MG63 (cell line): ENCODE measurements around the gene ELMOD3. TPM values are rescaled to one million over a fixed set of nuclear protein-coding genes. Genes with fewer than 3 reads are reported as not detected.

Source experiments
- DNase-seq: peaks from one replicate; pipeline ENCODE4 v3.0.0-alpha.2; 2020
- H3K27me3 ChIP-seq: fragments of 250-450 bp; sonication (Bioruptor Pico); 2 replicates; pipeline ENCODE4 v1.5.1; 2020; ENCODE audit warnings: mild to moderate bottlenecking, moderate library complexity
- H3K36me3 ChIP-seq: fragments of 250-450 bp; sonication (Bioruptor Pico); 2 replicates; pipeline ENCODE4 v1.5.1; 2020; ENCODE audit warnings: mild to moderate bottlenecking, moderate library complexity
- H3K4me3 ChIP-seq: fragments of 250-450 bp; sonication (Bioruptor Pico); 2 replicates; pipeline ENCODE4 v1.5.1; 2020; ENCODE audit warnings: mild to moderate bottlenecking, moderate library complexity
- H3K9me3 ChIP-seq: fragments of 250-450 bp; sonication (Bioruptor Pico); 2 replicates; pipeline ENCODE4 v1.5.1; 2020; ENCODE audit warnings: mild to moderate bottlenecking, moderate library complexity
- total RNA-seq: library from RNA; depleted of rRNA; stranded (reverse); fragments of >200 nt; shearing (Covaris generic); gene quantifications from 2 replicates; pipeline ENCODE4 v1.2.3, GENCODE V29; 2014; ENCODE audit warnings: low replicate concordance

Gene ELMOD3
- total RNA-seq, 1 experiment from 2014 or later: 25.3 TPM

GRCh38 chr2:85425588-85425987 is 71.0 kb downstream of the ELMOD3 start:
- DNase-seq: no peak
- no peaks in the 10 kb centered on the region for H3K27me3 ChIP-seq
- H3K36me3 ChIP-seq: no peaks in the 10 kb centered on the region
- H3K9me3 ChIP-seq: no peaks in the 10 kb centered on the region
- H3K4me3 ChIP-seq: no peak overlapping the region

- Histone ChIP-seq H3K27me3 (no peaks in the 10 kb centered on the region), H3K4me3 (no peak overlapping the region), H3K36me3 (no peaks in the 10 kb centered on the region), H3K9me3 (no peaks in the 10 kb centered on the region)
- no peak for DNase-seq
Measured at GRCh38 chr2:85427300-85427835, 72.8 kb downstream of the ELMOD3 start.

DNA sequence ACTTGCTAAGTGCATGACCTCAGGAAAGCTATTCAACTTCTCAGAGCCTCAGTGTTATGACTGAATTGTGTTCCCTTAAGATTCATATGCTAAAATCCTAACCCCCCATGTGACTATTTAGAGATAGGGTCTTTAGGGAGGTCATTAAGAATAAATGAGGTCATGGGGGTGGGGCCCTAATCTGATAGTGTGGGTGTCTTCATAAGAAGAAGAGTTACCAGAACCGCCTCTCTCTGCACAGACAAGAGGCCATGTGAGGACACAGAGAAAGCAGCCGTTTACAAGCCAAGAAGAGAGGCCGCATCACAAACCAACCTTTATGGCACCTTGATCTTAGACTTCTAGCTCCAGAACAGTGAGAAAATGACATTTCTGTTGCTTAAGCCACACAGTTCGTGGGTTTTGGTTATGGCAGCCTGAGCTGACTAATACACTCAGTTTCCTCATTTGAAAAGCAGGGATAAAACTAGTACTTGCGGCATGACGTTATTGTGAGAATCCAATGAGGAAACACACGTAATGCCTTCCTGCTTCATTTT is 73.8 kb downstream of the ELMOD3 start:
- DNase-seq: no peak
- no peak overlapping the region for H3K4me3 ChIP-seq
- H3K9me3 ChIP-seq: no peaks in the 10 kb centered on the region
- H3K36me3 ChIP-seq: no peaks in the 10 kb centered on the region
- no peaks in the 10 kb centered on the region for H3K27me3 ChIP-seq

DNA sequence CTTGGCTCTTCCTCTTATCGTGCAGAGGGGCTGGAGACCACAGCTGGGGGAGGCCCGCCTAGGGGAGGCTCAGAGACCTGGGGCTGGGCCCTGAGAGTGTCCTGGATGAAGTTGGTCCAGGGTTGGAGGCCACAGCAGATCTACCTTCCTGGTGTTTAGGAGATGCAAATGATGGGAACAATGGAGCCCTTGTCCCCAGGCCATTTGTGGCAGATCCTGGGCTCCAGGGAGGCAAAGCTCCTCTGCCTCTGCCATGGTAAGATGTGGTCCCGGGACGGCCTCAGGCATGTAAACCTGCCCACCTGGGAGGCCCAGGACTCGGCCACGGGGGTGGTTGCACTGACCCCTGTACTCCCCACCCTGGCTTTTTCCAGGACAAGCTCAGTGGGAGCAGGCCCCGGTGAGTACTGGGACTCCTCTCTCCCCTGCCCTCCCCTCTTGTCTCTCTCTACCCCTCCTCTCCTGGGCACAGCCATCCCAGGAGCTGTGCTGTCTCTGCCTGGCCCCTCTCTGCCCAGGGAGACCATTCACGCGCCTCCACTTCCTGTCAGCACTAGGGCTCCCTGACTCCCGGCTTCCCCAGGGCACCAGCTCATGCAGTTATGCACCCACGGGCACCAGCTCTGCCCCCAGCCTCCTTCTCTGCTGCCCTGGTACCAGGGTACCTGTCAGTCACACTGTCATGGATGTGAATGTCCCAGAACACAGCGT is 74.8 kb downstream of the ELMOD3 start:
- Histone ChIP-seq H3K4me3 (no peak overlapping the region), H3K36me3 (no peaks in the 10 kb centered on the region), H3K27me3 (no peaks in the 10 kb centered on the region), H3K9me3 (no peaks in the 10 kb centered on the region)
- DNase-seq: no peak

- H3K9me3 ChIP-seq: no peaks in the 10 kb centered on the region
- H3K27me3 ChIP-seq: no peaks in the 10 kb centered on the region
- no peaks in the 10 kb centered on the region for H3K36me3 ChIP-seq
- H3K4me3 ChIP-seq: no peak overlapping the region
- no peak for DNase-seq
Measured at GRCh38 chr2:85429924-85430289, 75.3 kb downstream of the ELMOD3 start.

DNA sequence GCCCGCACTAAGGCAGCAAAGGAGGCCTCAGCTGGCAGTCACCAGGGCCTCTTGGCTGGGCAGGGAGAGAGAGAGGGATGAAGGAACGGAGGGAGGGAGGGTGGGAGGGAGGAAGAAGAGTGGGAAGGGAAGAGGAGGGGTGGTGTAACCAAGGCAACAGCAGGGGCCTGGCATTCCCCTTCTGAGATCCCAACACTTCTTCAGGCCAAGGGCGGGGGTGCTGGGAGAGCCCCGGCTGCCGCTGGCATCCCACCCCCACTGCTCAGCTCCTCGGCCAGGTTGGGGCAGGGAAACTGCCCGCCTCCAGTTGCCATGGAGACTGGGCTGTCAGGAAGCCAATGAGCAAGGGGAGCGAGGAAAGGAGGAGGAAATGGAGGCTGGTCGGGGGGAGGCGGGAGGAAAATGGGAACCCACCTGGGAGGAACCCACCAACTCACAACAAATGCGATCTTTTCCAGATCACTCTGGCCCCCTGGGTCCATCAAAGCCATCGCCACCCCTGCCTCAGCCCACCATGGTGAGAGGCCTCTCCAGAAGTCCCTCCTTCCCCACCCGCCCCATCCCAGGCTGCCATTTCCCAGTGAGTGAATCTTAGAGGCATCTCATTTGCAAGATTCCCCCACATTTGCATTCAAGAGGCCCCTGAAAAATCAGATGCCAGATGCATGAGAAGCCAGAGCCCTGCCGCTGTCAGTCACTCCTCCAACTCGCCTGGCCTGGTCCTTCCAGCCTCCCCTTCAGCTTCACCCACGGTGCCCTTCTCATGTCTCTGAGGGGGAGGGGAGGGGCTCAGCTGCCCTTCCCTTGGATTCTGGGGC is 76.4 kb downstream of the ELMOD3 start:
- Histone ChIP-seq H3K9me3 (no peaks in the 10 kb centered on the region), H3K36me3 (no peaks in the 10 kb centered on the region), H3K4me3 (no peak overlapping the region), H3K27me3 (no peaks in the 10 kb centered on the region)
- no peak for DNase-seq

DNA sequence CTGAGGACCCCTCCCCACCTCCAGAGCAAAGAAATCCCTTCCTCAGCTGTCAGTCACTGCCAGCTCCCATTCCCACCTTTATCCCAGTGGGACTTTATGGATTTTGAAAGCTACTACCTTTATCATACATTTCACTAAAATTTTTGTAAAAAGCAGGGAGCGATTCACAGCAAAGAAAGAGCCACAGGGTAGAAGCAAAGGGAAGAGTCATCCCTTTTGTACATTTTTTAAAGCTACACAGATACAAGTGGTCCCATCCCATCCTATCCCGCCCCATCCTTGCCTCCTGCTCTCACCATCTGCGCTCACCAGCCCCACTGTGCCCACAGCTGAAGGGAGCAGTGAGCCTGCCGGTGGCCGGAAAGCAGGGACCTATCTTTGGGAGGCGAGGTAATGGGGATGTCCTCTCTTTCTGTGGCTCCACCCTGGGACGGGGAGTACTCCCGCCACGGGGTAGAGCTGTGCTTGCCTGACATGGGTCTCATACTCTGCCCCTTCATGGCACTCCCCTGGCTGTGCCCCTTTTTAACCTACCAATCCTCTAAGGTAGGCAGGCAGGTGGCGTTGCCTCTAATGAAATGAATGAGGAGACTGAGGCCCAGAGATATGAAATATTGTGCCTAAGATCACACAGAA is 77.1 kb downstream of the ELMOD3 start:
- Histone ChIP-seq H3K4me3 (no peak overlapping the region), H3K36me3 (no peaks in the 10 kb centered on the region), H3K9me3 (no peaks in the 10 kb centered on the region), H3K27me3 (no peaks in the 10 kb centered on the region)
- no peak for DNase-seq

DNA sequence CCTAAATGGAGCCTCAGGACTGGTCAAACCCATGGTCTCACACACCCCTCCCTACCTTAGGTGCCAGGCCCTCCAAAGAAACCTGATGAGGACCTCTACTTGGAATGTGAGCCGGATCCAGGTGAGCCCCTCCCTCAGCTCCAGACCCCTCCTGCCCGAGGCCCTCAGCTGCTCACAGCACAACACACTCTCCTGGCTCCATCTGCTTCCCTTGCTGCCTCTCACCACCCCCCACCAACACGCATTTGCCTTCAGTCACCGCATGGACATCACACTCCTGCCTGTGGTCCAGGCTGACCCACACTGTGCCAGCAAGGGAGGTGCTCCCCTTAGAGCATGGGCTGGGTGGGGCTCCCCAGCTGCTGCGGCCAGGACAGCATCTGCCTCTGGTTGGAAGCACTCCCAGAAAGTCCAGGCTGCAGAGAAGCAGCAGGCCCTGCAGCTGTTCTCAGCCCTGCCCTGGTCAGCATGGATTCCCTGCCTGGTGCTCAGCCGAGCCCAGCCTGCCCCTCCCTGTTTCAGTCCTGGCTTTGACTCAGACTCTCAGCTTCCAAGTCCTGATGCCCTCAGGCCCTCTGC is 79.0 kb downstream of the ELMOD3 start:
- no peak overlapping the region for H3K4me3 ChIP-seq
- no peaks in the 10 kb centered on the region for H3K36me3 ChIP-seq
- H3K9me3 ChIP-seq: no peaks in the 10 kb centered on the region
- DNase-seq: peak; percentile 99
- H3K27me3 ChIP-seq: no peaks in the 10 kb centered on the region

DNA sequence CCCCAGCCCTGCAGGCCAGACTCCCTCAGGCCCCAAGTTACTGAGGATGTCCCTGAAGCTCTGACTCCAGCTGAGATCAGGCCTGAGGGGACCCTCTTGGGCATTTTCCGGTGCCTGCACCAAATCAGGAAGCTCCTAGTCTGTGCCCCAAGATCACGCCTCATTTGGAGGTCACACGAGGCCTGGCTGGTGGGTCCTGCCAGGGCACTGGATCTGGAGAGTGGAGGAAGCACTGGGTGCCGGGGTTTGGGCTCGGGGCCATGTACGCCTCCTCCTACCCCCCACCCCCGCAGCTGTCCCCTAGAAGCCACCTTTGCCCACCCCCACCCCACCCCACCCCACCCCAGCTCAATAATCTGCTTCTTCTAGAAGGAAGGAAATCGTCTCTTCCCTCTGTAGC is 80.1 kb downstream of the ELMOD3 start:
- H3K27me3 ChIP-seq: no peaks in the 10 kb centered on the region
- no peak overlapping the region for H3K4me3 ChIP-seq
- no peak for DNase-seq
- no peaks in the 10 kb centered on the region for H3K9me3 ChIP-seq
- H3K36me3 ChIP-seq: no peaks in the 10 kb centered on the region

DNA sequence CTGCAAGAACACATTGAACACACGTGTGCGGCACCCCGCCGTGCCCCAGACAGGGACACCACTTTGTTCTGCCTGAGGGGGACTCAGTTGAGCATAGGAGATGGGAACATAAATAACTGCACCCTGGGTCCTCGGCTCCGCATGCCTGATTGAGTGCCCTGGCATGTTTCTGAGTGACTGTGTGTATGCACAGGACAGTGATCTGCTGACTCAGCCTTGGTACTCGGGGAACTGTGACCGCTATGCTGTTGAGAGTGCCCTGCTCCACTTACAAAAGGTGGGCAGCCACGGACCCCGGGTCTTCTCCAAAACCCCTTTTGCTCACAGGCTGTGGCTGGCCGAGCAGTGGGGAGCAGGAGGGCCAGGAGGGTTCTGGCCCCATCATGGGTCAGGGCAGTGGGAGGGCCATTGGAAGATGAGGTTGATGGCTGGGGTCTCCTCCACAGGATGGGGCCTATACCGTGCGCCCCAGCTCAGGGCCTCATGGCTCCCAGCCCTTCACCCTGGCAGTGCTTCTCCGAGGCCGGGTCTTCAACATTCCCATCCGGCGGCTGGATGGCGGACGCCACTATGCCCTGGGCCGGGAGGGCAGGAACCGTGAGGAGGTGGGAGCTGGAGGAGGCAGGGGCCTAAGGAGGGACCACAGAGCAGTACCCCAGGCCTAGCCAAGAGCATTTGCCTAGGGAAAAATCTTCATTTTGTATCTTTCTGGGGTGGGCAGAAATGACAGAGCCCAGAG is 80.8 kb downstream of the ELMOD3 start:
- no peak overlapping the region for H3K4me3 ChIP-seq
- H3K27me3 ChIP-seq: no peaks in the 10 kb centered on the region
- no peaks in the 10 kb centered on the region for H3K9me3 ChIP-seq
- no peak for DNase-seq
- no peaks in the 10 kb centered on the region for H3K36me3 ChIP-seq

- DNase-seq: no peak
- Histone ChIP-seq H3K27me3 (no peaks in the 10 kb centered on the region), H3K4me3 (no peak overlapping the region), H3K36me3 (no peaks in the 10 kb centered on the region), H3K9me3 (no peaks in the 10 kb centered on the region)
Measured at GRCh38 chr2:85435981-85436835, 81.6 kb downstream of the ELMOD3 start.

DNA sequence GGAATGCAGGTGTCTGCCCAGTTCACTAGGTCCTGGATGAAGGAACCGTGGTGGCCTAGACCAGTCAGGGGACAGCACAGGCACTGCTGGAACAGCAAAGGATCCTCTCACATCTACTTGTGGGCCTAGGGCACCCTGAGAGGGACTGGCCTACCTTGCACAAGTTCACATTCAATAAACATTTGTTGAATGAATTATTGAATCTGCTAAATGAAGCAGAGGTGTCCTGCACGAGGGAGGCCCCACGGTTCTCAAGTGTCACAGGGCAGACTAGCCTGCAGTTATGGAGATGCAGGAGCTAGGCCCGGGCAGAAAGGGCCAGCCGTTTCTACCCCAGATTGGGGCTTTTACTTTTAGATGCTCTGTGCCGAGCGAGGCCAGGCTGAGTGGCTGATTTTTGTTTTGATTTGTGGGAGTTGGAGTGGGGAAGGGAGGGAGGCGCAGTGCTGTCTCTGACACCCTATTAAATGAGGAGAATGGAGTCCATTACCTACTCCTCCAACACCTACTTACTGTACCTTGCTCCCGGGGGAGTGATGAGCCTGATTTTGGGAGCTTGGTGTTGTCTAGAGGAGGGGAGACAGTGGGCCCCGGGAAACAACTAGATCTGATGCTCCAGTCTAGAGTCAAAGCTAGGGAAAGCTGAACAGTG is 82.4 kb downstream of the ELMOD3 start:
- DNase-seq: no peak
- H3K27me3 ChIP-seq: no peaks in the 10 kb centered on the region
- no peak overlapping the region; the same call in 1 of the 2 replicates for H3K4me3 ChIP-seq
- no peaks in the 10 kb centered on the region for H3K36me3 ChIP-seq
- no peaks in the 10 kb centered on the region for H3K9me3 ChIP-seq

DNA sequence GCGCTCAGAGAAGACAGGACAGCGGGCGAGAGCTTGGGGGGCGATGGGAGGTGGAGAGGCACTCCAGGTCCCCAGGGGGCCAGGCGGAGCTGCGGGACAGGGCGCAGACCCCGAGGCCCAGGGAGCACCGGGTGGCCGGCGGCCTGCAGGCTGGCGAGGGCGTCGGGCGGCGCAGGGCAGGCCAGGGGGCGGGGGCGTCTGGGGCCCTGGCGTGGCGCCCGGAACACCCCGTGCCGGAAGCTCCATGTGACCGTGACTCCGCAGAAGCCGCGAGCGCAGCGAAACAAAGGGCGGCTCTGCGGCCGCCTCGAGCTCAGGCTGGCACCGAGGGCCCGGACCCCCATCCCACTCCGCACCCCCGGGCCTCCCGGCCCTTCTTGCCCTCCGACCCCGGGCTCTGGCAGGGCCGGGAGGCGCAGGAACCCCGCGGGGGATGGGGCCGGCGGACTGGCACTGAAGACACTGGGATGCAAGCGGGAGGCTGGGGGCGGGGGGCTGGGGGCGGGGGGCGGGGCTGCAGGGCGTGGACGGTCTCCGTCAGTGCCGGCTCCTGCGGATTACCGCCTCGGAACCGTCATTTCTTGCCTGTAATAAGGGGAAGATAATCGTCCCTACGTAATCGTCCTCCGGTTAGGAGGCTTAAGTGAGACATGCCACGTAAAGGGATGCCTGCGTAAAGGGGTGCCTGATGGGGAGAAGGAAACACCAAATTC is 83.1 kb downstream of the ELMOD3 start:
- no peaks in the 10 kb centered on the region for H3K9me3 ChIP-seq
- H3K4me3 ChIP-seq: peak overlapping the region; percentile 47
- H3K36me3 ChIP-seq: no peaks in the 10 kb centered on the region
- peak; percentile 87 for DNase-seq
- H3K27me3 ChIP-seq: no peaks in the 10 kb centered on the region

DNA sequence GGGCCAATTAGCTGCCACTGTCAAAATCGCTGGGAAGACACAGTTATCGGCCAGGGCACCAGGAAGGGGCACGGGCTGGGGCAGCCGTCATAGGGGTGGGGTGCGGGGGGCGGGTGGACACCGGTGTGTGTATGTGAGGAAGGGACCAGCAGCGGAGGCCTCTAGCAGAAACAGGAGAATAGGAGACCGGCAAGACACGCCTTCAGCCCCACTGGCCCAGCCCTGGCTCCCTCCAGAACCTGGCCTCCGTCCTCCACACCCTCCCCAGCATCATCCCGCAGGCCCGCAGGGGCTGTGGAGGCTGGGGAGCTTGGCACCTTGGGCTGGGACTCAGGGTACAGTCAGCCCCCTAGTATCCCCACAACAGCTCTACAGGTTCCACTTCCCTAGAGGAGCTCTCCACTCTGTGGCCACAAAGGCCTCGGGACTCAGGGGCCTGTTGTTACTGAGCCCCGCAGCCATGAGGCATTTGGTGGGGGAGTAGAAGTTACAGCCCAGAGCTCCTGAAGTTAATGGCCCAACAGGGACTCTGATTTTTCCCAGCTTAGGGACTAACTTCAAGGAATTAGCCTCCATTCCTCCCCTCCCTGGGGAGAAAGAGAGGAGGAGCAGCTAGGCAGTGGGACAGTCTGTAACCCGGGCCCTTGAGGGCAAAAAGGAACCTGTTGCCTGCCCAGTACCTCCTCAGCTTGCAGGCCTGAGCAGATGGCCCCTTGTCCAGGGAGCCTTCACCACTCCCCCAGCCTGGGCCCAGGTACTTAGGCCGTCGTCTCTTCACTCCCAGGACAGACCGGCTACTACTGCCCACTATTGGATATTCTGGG is 83.8 kb downstream of the ELMOD3 start:
- peak overlapping the region; percentile 47 for H3K4me3 ChIP-seq
- no peaks in the 10 kb centered on the region for H3K9me3 ChIP-seq
- no peak for DNase-seq
- no peaks in the 10 kb centered on the region for H3K36me3 ChIP-seq
- no peaks in the 10 kb centered on the region for H3K27me3 ChIP-seq
